HG02763 (cell line): ENCODE results near the gene USF2.
A peak's percentile ranks its signal among the peaks of the same experiment; 100 is the strongest.

Experiments used
- ATAC-seq: cut with Tn5 transposase; IDR thresholded peaks from one replicate; pipeline ENCODE4 v1.9.1; 2021; ENCODE audit warnings: mild to moderate bottlenecking, moderate library complexity; ENCODE audit not compliant: unreplicated experiment

Gene USF2

GRCh38 chr19:35264268-35265125 lies 4.3 kb upstream of the USF2 start:
- no peak for ATAC-seq

DNA sequence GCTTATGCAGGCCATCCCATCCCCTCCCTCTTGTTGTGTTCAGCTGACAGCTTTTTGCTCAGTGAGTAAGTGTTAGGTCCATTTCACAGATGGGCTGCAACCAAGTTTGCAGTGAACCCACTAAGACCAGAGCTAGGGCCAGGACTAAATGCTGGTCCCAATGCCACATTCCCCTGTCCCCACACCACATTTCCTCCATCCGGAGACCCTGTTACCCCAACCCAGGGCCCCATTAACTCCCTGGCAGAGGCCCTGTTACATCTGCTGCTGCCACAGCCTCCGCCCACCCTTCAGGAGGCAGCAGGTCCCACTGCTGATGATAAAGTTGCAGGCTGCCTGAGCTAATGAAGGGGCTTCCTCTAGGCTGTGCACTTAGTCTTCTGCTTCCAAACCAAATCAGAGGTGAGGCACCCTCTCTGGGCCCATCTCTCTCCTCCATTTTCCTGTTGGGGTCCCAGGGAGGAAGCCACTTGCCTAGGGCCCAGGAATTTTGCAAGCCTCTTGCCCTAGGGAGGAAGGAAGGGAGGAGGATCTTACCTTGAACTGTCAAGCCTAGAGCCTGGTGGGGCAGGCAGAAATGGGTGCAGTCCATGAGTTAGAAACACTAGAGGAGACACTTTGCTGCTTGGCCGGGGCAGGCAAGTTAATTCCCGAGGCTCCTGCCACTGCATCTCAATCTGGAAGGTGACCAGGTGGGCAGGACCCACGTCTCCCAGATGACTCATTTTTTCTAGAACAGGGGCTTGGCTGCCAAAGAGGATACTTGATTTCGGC lies 3.4 kb upstream of the USF2 start:
- ATAC-seq: no peak

- no peak for ATAC-seq
Measured at GRCh38 chr19:35265900-35266519, 2.8 kb upstream of the USF2 start.

DNA sequence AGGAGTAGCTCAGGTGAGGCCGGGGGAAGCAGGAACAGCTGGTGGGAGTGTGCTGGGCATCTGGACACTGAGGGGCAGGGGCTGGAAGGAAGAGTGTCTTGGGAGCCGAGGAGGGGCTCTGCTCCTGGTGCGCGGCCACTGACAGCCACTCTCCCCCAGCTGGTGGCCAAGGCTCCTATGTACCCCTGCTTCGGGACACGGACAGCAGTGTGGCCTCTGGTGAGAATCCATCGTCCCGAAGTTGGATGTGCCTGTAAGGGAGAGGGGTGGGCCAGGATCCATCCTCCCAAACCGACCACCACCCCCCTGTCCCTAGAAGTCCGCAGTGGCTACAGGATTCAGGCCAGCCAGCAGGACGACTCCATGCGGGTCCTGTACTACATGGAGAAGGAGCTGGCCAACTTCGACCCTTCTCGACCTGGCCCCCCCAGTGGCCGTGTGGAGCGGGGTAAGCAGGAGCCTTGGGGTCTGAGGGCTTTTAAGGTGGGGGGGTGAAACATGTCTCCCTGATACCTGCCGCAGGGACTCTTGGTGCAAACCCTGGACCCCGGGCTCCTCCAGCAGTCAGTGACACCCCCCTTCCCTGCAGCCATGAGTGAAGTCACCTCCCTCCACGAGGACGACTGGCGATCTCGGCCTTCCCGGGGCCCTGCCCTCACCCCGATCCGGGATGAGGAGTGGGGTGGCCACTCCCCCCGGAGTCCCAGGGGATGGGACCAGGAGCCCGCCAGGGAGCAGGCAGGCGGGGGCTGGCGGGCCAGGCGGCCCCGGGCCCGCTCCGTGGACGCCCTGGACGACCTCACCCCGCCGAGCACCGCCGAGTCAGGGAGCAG lies 2.0 kb upstream of the USF2 start:
- ATAC-seq: no peak

DNA sequence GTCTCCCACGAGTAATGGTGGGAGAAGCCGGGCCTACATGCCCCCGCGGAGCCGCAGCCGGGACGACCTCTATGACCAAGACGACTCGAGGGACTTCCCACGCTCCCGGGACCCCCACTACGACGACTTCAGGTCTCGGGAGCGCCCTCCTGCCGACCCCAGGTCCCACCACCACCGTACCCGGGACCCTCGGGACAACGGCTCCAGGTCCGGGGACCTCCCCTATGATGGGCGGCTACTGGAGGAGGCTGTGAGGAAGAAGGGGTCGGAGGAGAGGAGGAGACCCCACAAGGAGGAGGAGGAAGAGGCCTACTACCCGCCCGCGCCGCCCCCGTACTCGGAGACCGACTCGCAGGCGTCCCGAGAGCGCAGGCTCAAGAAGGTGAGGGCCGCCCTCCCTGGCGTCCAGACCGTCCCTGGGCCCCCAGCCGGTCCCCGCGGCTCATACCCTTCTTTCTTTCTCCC lies 1.4 kb upstream of the USF2 start:
- ATAC-seq: no peak

- peak; percentile 36 for ATAC-seq
Measured at GRCh38 chr19:35267818-35268535, 785 bp upstream of the USF2 start.

DNA sequence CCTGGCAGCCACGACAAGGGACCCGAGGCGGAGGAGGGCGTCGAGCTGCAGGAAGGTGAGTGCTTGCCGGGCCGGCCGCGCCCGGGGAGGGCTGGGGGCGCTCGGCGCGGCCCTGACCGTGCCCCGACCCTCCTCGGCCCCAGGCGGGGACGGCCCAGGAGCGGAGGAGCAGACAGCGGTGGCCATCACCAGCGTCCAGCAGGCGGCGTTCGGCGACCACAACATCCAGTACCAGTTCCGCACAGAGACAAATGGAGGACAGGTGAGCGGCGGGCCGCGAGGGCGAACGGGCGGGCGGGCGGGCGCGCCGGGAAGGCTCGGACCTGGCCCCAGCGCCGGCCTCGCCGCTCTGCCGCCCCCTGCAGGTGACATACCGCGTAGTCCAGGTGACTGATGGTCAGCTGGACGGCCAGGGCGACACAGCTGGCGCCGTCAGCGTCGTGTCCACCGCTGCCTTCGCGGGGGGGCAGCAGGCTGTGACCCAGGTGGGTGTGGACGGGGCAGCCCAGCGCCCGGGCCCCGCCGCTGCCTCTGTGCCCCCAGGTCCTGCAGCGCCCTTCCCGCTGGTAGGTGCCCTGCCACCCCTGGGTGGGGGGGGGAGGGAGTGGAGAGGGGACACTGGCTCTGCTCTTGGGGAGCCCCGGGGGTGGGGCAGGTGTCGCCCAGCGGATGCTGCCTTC lies 816 bp downstream of the USF2 start:
- ATAC-seq: peak; percentile 53

GRCh38 chr19:35270381-35270811 lies 1.6 kb downstream of the USF2 start:
- no peak for ATAC-seq

DNA sequence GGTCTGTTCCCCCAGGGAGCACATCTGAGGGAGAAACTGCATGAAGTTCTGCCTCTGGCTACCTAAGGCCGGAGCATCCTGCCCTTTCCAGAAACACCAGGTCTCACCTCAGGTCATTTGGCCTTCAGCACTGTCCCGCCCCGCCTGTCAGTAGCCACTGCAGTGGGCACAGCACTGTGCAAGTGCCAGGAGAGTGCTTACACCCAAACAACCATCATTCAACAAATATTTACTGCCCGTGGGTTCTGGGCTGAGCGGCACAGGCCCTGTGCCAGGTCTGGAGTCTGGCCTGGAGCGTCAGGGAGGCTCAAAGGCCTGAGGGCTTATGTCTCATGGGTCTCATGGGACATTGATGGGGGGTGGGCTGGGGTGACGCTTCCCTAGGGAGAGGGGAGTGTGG lies 2.8 kb downstream of the USF2 start:
- ATAC-seq: no peak

- no peak for ATAC-seq
Measured at GRCh38 chr19:35272122-35272719, 3.5 kb downstream of the USF2 start.

GRCh38 chr19:35272954-35273649 lies 4.3 kb downstream of the USF2 start:
- ATAC-seq: no peak

DNA sequence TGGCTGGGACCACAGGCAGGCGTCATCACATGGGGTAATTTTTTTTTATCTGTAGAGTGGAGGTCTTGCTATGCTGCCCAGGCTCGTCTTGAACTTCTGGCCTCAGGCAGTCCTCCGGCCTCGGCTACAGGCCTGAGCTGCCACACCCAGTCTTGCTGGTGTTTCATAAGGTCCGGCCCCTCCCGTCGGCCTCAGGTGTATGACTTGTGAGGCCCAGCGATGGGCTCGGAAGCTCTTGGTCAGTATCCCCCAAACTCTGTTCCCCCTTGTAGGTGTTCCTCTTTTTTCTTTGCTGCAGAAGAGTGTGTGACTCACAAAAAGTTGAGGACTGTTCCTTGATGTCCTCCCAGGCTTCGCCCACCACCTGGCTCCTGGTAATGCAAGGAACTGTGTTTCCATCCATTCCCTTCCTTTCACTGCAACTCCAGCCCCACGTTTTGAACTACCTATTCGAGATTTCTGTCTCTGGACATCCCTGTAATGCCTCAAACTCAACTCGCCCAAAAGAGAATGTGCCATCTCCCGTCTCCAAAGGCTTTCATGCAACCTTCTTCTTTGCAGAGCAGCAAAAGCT lies 5.0 kb downstream of the USF2 start:
- no peak for ATAC-seq

GRCh38 chr19:35274323-35274722 lies 5.6 kb downstream of the USF2 start:
- no peak for ATAC-seq

GRCh38 chr19:35276706-35277281 lies 8.0 kb downstream of the USF2 start:
- ATAC-seq: no peak

DNA sequence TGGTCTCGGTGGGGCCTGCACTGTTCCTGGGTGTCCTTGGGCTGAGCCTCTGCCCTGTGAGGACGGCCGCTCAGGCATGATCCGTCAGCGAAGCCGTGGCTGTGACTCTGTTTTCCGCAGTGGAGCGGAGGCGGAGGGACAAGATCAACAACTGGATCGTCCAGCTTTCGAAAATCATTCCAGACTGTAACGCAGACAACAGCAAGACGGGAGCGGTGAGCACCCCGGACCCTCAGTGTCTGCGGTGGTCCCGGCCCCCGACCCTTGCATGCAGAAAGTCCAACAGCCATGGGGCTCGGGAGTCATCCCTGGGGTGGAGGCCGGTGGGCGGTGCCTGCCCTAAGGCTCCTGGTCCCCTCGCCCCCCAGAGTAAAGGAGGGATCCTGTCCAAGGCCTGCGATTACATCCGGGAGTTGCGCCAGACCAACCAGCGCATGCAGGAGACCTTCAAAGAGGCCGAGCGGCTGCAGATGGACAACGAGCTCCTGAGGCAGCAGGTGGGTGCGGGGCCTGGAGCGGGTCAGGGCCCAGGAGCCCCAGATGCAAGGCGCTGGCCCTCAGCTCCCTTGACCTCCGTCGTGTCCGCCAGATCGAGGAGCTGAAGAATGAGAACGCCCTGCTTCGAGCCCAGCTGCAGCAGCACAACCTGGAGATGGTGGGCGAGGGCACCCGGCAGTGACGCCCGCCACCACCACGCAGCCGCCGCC lies 10.0 kb downstream of the USF2 start:
- ATAC-seq: no peak

GRCh38 chr19:35279374-35279773 lies 10.6 kb downstream of the USF2 start:
- no peak for ATAC-seq
